Stomach (tissue), 9 donors: Measurements from ENCODE around the gene TRIM52. TPM values are rescaled to one million over a fixed set of nuclear protein-coding genes. Genes with fewer than 3 reads are reported as not detected.

Experiments
- DNase-seq, 2 donors: peaks; one replicate each; pipeline versions ENCODE4 v3.0.0 to v3.0.0-alpha.2; 2013 to 2019
- H3K27ac ChIP-seq, 5 donors: fragments of 200-600 bp in 4 of 5; sonication (generic) in 4 of 5; one replicate each; pipeline ENCODE4 v1.5.1; 2013 to 2019; ENCODE audit warnings: mild to moderate bottlenecking in 1 of 5, moderate library complexity in 1 of 5
- H3K27me3 ChIP-seq, 3 donors: fragments of 200-600 bp; sonication (generic); one replicate each; pipeline ENCODE4 v1.5.1; 2017 to 2019; ENCODE audit warnings: mixed run types in 1 of 3
- H3K36me3 ChIP-seq, 4 donors: fragments of 200-600 bp; sonication (generic); 1 replicate in 3 of 4; 2 replicates in 1 of 4; pipeline ENCODE4 v1.5.1; 2016 to 2019
- H3K4me1 ChIP-seq, 4 donors: fragments of 200-600 bp; sonication (generic); one replicate each; pipeline ENCODE4 v1.5.1; 2016 to 2019
- H3K4me3 ChIP-seq, 4 donors: fragments of 200-600 bp; sonication (generic) in 3 of 4; one replicate each; pipeline ENCODE4 v1.5.1; 2016 to 2019; ENCODE audit warnings: mild to moderate bottlenecking in 1 of 4
- H3K9me3 ChIP-seq, 4 donors: fragments of 200-600 bp; sonication (generic); one replicate each; pipeline ENCODE4 v1.5.1; 2016 to 2019
- CTCF ChIP-seq, 7 experiments: fragments of 450-650 bp in 4 of 7; fragments of 200-600 bp in 3 of 7; sonication (generic) in 3 of 7; IDR thresholded peaks; one replicate each; pipeline ENCODE4 v1.5.1; 2016 to 2019; ENCODE audit warnings: antibody characterized with exemption in 7 of 7, control low read depth in 2 of 7, mild to moderate bottlenecking in 1 of 7
- EP300 ChIP-seq: sonication (generic); formaldehyde crosslinking; IDR thresholded peaks from one replicate; pipeline ENCODE4 v1.6.1; 2017; ENCODE audit warnings: antibody characterized with exemption
- POLR2A ChIP-seq, 4 donors: fragments of 450-650 bp; IDR thresholded peaks; one replicate each; pipeline ENCODE4 v1.6.1; 2016; ENCODE audit warnings: antibody characterized with exemption in 4 of 4, control low read depth in 2 of 4, mild to moderate bottlenecking in 1 of 4, moderate library complexity in 1 of 4
- POLR2AphosphoS5 ChIP-seq, 3 donors: sonication (generic); formaldehyde crosslinking; IDR thresholded peaks; one replicate each; pipeline ENCODE4 v1.6.1; 2016; ENCODE audit warnings: antibody characterized with exemption in 3 of 3
- WGBS, 5 donors: extraction: QIAGEN DNeasy Blood & Tissue Kit in 3 of 5; methylation state at CpG; one replicate each; pipeline versions ENCODE4 v1.1.5 to v1.1.7; 2013 to 2018; 5-methylcytosine and 5-hydroxymethylcytosine counted together
- intact Hi-C: fragments of 100-400 bp; cut with DNase I; formaldehyde crosslinking; loops from one replicate; pipeline ENCODE4 v1.15.1; 2023; ENCODE audit warnings: low total_unique reads
- polyA plus RNA-seq, 3 donors: library from polyadenylated mRNA; stranded (reverse); fragments of 200-250 nt; gene quantifications; one replicate each; pipeline ENCODE4 v1.2.3, GENCODE V29; 2013
- total RNA-seq, 5 donors: library from RNA; depleted of rRNA; stranded (reverse); fragments of >200 nt; gene quantifications; one replicate each; pipeline versions ENCODE4 v1.1.0 to v1.2.3, GENCODE V29; 2014 to 2016
- donor health status: healthy with polysubstance abuse.
- donor health status: Bipolar disorder and iron deficiency.
- donor health status: healthy.

The TRIM52 gene
- total and polyA plus RNA-seq, 8 donors: 3.8 to 29.9 (median 12.5) TPM

- TF ChIP-seq POLR2A (IDR thresholded peaks at IDR 0.05) (peak in 2 of 4 donors; percentile 31 to 67), EP300 (no peak), POLR2AphosphoS5 (IDR thresholded peaks at IDR 0.05) (peak; percentile 36 to 87 (median 70))
- Histone ChIP-seq H3K4me1 (peaks cover 37 to 73% (median 64%) of the 10 kb centered on the region in 4 donors), H3K27ac (peak within 1 kb of the TSS; percentile 85 to 98 (median 96)), H3K4me3 (peak within 1 kb of the TSS; percentile 64 to 89 (median 68)), H3K27me3 (no peaks in the 10 kb centered on the region), H3K36me3 (peaks cover 36 to 40% (median 36%) of the 10 kb centered on the region in 4 donors), H3K9me3 (no peaks in the 10 kb centered on the region)
- intact Hi-C loops: no loop called here
- WGBS, 5 donors: 0 to 1% (median 0%) methylated on average over 44 to 50 of the region's 50 CpGs
- peak; percentile 88 to 96 for DNase-seq
Measured at GRCh38 chr5:181243564-181244343, 17.2 kb downstream of the TRIM52 start, which contains the start of gene RACK1. Gene RACK1 (minus strand): TSS chr5:181243906. CDS start chr5:181243800, 106 bp downstream.

- TF ChIP-seq EP300 (no peak), POLR2AphosphoS5 (IDR thresholded peaks at IDR 0.05) (no peak), CTCF (IDR thresholded peaks at IDR 0.05) (no peak), POLR2A (IDR thresholded peaks at IDR 0.05) (no peak)
- H3K36me3 ChIP-seq: peaks cover 42 to 46% (median 43%) of the 10 kb centered on the region in 4 donors
- no peak for DNase-seq
- 0 to 1% (median 1%) methylated on average over 12 to 25 of the region's 25 CpGs for WGBS, 5 donors
- H3K4me1 ChIP-seq: peaks cover 36 to 70% (median 61%) of the 10 kb centered on the region in 4 donors
- H3K27me3 ChIP-seq: no peaks in the 10 kb centered on the region
- no peaks in the 10 kb centered on the region for H3K9me3 ChIP-seq
- peak overlapping the region; percentile 85 to 98 (median 96) for H3K27ac ChIP-seq
- intact Hi-C loops: no loop called here
- H3K4me3 ChIP-seq: peak overlapping the region; percentile 64 to 89 (median 68)
Measured at GRCh38 chr5:181243018-181243563, 17.9 kb downstream of the TRIM52 start.

- no peak for TF ChIP-seq POLR2A (IDR thresholded peaks at IDR 0.05)
- Histone ChIP-seq H3K27me3 (no peaks in the 10 kb centered on the region), H3K36me3 (peaks cover 53 to 57% (median 53%) of the 10 kb centered on the region in 4 donors), H3K4me1 (peaks cover 36 to 66% (median 55%) of the 10 kb centered on the region in 4 donors), H3K4me3 (peak overlapping the region; percentile 64 to 89 (median 68)), H3K9me3 (no peaks in the 10 kb centered on the region), H3K27ac (peak overlapping the region in 4 of 5 donors; percentile 96 to 98 (median 96))
- intact Hi-C loops: no loop called here
- DNase-seq: no peak
- 22 to 35% (median 26%) methylated on average over 6 of the region's 6 CpGs for WGBS, 5 donors
Measured at GRCh38 chr5:181242031-181242451, 18.9 kb downstream of the TRIM52 start.

- Histone ChIP-seq H3K27ac (peak overlapping the region in 3 of 5 donors; percentile 96 to 97 (median 96)), H3K36me3 (peaks cover 58 to 62% (median 59%) of the 10 kb centered on the region in 4 donors), H3K27me3 (no peaks in the 10 kb centered on the region), H3K9me3 (no peaks in the 10 kb centered on the region), H3K4me3 (peak overlapping the region in 2 of 4 donors; percentile 67 to 70), H3K4me1 (peaks cover 36 to 66% (median 55%) of the 10 kb centered on the region in 4 donors)
- DNase-seq: peak in 1 of 2 donors; percentile 34
- intact Hi-C loops: no loop called here
- TF ChIP-seq CTCF (IDR thresholded peaks at IDR 0.05) (no peak), POLR2AphosphoS5 (IDR thresholded peaks at IDR 0.05) (peak in 1 of 3 donors; percentile 13), POLR2A (IDR thresholded peaks at IDR 0.05) (no peak), EP300 (no peak)
- 21 to 30% (median 29%) methylated on average over 6 of the region's 6 CpGs for WGBS, 5 donors
Measured at GRCh38 chr5:181241393-181241975, 19.5 kb downstream of the TRIM52 start.

GRCh38 chr5:181239062-181239663 lies 21.8 kb downstream of the TRIM52 start:
- H3K27ac ChIP-seq: peak overlapping the region in 1 of 5 donors; percentile 5
- no peaks in the 10 kb centered on the region for H3K9me3 ChIP-seq
- peaks cover 81 to 85% (median 82%) of the 10 kb centered on the region in 4 donors for H3K36me3 ChIP-seq
- WGBS, 5 donors: 85 to 92% (median 91%) methylated on average over 9 of the region's 9 CpGs
- DNase-seq: no peak
- H3K4me3 ChIP-seq: no peak overlapping the region
- intact Hi-C loops: no loop called here
- TF ChIP-seq POLR2AphosphoS5 (IDR thresholded peaks at IDR 0.05): no peak
- no peak for TF ChIP-seq POLR2A (IDR thresholded peaks at IDR 0.05)
- TF ChIP-seq EP300: no peak
- no peak for TF ChIP-seq CTCF (IDR thresholded peaks at IDR 0.05)
- H3K4me1 ChIP-seq: peaks cover 19 to 49% (median 37%) of the 10 kb centered on the region in 4 donors
- no peaks in the 10 kb centered on the region for H3K27me3 ChIP-seq
